Gastrocnemius medialis (tissue), 4 donors: ENCODE data around the gene WDR86. TPM values are rescaled to one million over a fixed set of nuclear protein-coding genes. Genes with fewer than 3 reads are reported as not detected.

Source experiments
- ATAC-seq, 2 donors: fragments of 150-250 bp; one replicate each; pipeline ENCODE4 v1.9.1; 2016
- DNase-seq, 2 donors: peaks; one replicate each; pipeline ENCODE4 v3.0.0-alpha.2; 2019
- H3K27ac ChIP-seq, 4 donors: fragments of 200-600 bp; sonication (generic); 1 replicate in 1 of 4; 2 replicates in 3 of 4; pipeline ENCODE4 v1.5.1; 2016 to 2018; ENCODE audit warnings: mild to moderate bottlenecking in 2 of 4, moderate library complexity in 1 of 4
- H3K27me3 ChIP-seq, 3 donors: fragments of 200-600 bp; sonication (generic) in 2 of 3; 1 replicate in 1 of 3; 2 replicates in 2 of 3; pipeline versions ENCODE4 v1.5.1 to v1.6.0; 2016 to 2019; ENCODE audit warnings: mild to moderate bottlenecking in 1 of 3, moderate library complexity in 1 of 3
- H3K36me3 ChIP-seq, 2 donors: fragments of 200-600 bp; sonication (generic) in 1 of 2; one replicate each; pipeline ENCODE4 v1.5.1; 2017 to 2018
- H3K4me1 ChIP-seq, 2 donors: fragments of 200-600 bp; sonication (generic) in 1 of 2; one replicate each; pipeline ENCODE4 v1.5.1; 2016 to 2017; ENCODE audit warnings: mild to moderate bottlenecking in 2 of 2
- H3K4me3 ChIP-seq, 4 donors: fragments of 200-600 bp; sonication (generic) in 3 of 4; 1 replicate in 1 of 4; 2 replicates in 3 of 4; pipeline ENCODE4 v1.5.1; 2016 to 2019; ENCODE audit warnings: mild to moderate bottlenecking in 2 of 4
- H3K9me3 ChIP-seq, 3 donors: fragments of 200-600 bp; sonication (generic) in 2 of 3; 1 replicate in 1 of 3; 2 replicates in 2 of 3; pipeline ENCODE4 v1.5.1; 2016 to 2019
- POLR2A ChIP-seq, 2 donors: fragments of 450-650 bp; IDR thresholded peaks; one replicate each; pipeline ENCODE4 v1.6.1; 2017; ENCODE audit warnings: antibody characterized with exemption in 2 of 2, mild to moderate bottlenecking in 2 of 2, moderate library complexity in 2 of 2
- in situ Hi-C, 4 donors: fragments of 200-750 bp; cut with MboI; loops; one replicate each; pipeline versions ENCODE4 v1.15.0 to v1.8.0; 2017; ENCODE audit warnings: low sequenced_read_pairs in 4 of 4
- intact Hi-C: fragments of 100-400 bp; cut with DNase I; formaldehyde crosslinking; loops from one replicate; pipeline ENCODE4 v1.15.1; 2023; ENCODE audit warnings: low total_unique reads
- total RNA-seq, 4 donors: library from RNA; depleted of rRNA; stranded (reverse); fragments of >200 nt; gene quantifications; one replicate each; pipeline versions ENCODE4 v1.1.0 to v1.2.3, GENCODE V29; 2016
- TF ChIP-seq, protein P1 (sequence below), 5 experiments: fragments of 450-650 bp in 3 of 5; fragments of 200-600 bp in 2 of 5; sonication (generic) in 2 of 5; IDR thresholded peaks in 4 of 5; conservative IDR thresholded peaks in 1 of 5; 1 replicate in 4 of 5; 2 replicates in 1 of 5; pipeline ENCODE4 v1.5.1; 2016 to 2019; ENCODE audit warnings: antibody characterized with exemption in 5 of 5, mild to moderate bottlenecking in 3 of 5, moderate library complexity in 3 of 5

WDR86 gene
- total RNA-seq, 4 donors from 2014 or later, result 0.13 to 0.31 TPM; not detected in 2

DNA sequence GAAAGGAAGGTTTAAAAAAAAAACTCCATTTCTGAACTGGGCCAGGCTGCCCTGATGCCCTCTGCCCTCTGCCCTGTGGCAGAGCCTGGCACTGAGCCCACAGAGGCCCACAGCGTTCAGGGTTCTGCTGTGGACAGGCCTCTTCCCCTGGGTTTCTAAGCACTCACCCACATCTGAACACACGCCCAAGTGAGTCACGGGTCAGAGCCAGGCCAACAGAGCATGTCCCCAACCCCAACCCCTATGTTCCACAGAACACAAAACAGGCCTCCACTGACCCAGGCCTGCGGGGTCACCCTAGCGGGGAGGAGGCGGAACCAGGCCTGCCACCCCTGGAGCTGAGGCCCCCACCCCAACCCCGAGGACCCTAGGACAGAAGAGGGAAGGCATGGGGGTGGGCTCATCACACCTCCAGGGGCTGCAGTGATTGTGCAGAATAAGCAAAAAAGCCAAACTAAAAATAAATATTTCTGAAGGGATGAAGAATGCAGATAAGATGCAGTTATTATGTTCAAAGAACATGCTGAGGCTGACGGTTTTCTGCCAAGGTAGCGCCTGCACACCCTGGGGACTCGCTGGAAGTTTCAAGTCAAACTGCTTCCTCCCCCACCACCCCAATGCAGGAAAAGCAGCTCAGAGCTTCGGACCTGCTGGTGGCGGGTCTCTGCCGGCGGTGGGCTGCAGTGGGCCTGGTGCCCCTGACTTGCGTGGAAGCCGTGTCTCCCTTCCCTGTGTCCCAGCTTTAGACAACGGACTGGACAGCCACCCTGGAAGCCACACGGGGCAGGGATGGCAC is 5.4 kb downstream of the WDR86 start:
- Histone ChIP-seq H3K9me3 (no peaks in the 10 kb centered on the region), H3K27me3 (peaks cover 12 to 16% (median 13%) of the 10 kb centered on the region in 3 donors), H3K4me3 (no peak overlapping the region), H3K4me1 (no peaks in the 10 kb centered on the region), H3K36me3 (no peaks in the 10 kb centered on the region), H3K27ac (no peak overlapping the region)
- ATAC-seq (no peak), DNase-seq (no peak)
- TF ChIP-seq POLR2A (IDR thresholded peaks at IDR 0.05), result no peak
- TF ChIP-seq, protein P1, sequence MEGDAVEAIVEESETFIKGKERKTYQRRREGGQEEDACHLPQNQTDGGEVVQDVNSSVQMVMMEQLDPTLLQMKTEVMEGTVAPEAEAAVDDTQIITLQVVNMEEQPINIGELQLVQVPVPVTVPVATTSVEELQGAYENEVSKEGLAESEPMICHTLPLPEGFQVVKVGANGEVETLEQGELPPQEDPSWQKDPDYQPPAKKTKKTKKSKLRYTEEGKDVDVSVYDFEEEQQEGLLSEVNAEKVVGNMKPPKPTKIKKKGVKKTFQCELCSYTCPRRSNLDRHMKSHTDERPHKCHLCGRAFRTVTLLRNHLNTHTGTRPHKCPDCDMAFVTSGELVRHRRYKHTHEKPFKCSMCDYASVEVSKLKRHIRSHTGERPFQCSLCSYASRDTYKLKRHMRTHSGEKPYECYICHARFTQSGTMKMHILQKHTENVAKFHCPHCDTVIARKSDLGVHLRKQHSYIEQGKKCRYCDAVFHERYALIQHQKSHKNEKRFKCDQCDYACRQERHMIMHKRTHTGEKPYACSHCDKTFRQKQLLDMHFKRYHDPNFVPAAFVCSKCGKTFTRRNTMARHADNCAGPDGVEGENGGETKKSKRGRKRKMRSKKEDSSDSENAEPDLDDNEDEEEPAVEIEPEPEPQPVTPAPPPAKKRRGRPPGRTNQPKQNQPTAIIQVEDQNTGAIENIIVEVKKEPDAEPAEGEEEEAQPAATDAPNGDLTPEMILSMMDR (IDR thresholded peaks at IDR 0.05 in 4 of 5, conservative IDR thresholded peaks at IDR 0.05 in 1 of 5), result no peak
- intact Hi-C loops (no loop called here), in situ Hi-C loops (no loop called here)

DNA sequence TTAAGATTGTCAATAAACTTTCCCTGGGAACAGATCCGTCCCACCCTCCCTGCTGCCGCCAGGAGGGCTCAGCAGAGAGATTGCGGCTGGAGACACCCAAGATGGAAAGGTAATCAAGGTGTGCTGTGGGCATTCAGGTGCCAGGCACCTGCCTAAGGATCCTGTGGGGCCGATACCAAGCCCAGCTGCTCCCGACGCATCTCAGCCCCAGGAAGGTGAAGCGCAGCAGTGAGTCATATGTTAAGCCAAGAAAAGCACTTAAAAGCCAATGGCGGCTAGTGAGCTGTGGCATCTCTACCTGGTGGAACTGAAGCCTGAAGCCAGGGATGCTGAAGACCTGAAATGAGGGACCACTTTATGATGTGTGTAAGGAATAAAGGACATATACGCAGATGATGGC is 6.1 kb downstream of the WDR86 start:
- H3K27ac ChIP-seq, result no peak overlapping the region
- in situ Hi-C loops (no loop called here), intact Hi-C loops (no loop called here)
- H3K27me3 ChIP-seq, result peaks cover 6 to 9% (median 6%) of the 10 kb centered on the region in 3 donors
- ATAC-seq (no peak), DNase-seq (no peak)
- H3K4me3 ChIP-seq, result no peak overlapping the region
- TF ChIP-seq POLR2A (IDR thresholded peaks at IDR 0.05), result no peak
- TF ChIP-seq, protein P1 (IDR thresholded peaks at IDR 0.05 in 4 of 5, conservative IDR thresholded peaks at IDR 0.05 in 1 of 5), result no peak
- no peaks in the 10 kb centered on the region for H3K36me3 ChIP-seq
- H3K4me1 ChIP-seq, result no peaks in the 10 kb centered on the region
- H3K9me3 ChIP-seq, result no peaks in the 10 kb centered on the region

DNA sequence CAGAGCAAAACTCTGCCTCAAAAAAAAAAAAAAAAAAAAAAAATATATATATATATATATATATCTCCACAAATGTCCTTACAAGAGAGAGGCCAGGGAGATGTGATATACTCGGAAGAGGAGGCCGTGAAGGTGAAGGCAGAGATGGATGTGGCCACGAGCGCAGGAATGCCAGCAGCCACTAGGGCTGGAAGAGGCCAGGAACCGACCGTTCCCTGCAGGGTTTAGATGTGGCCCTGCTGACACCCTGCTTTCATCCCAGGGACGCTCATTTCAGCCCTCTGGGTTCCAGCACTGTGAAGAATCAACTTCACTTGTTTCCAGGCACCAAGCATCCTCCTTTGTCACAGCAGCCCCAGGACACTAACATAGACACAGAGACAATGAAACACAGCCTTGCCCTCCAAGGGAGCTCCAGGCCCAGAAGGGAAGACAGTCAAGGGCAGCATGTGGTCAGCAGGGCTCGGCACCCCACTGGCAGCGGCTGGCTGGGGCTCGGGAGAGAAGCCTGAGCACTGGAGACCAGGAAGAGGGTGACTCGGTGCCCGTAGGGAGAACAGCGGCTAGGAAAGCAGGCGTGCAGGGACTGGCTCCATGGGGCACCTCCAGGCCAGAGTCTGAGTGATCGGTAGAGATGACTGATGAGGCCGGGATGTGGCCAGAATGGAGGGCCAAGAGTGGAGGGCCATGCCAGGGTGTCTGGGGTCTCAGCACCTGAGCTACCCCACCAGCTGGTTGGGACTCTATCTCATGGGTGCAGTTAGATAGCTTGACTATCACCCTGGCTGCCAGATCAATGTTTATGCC is 7.6 kb downstream of the WDR86 start:
- intact Hi-C loops, result no loop called here
- no peak overlapping the region for H3K27ac ChIP-seq
- H3K27me3 ChIP-seq, result no peaks in the 10 kb centered on the region
- no peak for ATAC-seq
- H3K36me3 ChIP-seq, result no peaks in the 10 kb centered on the region
- H3K4me3 ChIP-seq, result no peak overlapping the region
- H3K4me1 ChIP-seq, result no peaks in the 10 kb centered on the region
- DNase-seq, result no peak
- H3K9me3 ChIP-seq, result no peaks in the 10 kb centered on the region
- TF ChIP-seq, protein P1 (IDR thresholded peaks at IDR 0.05 in 4 of 5, conservative IDR thresholded peaks at IDR 0.05 in 1 of 5), result no peak
- TF ChIP-seq POLR2A (IDR thresholded peaks at IDR 0.05), result no peak
- in situ Hi-C loops, result no loop called here

DNA sequence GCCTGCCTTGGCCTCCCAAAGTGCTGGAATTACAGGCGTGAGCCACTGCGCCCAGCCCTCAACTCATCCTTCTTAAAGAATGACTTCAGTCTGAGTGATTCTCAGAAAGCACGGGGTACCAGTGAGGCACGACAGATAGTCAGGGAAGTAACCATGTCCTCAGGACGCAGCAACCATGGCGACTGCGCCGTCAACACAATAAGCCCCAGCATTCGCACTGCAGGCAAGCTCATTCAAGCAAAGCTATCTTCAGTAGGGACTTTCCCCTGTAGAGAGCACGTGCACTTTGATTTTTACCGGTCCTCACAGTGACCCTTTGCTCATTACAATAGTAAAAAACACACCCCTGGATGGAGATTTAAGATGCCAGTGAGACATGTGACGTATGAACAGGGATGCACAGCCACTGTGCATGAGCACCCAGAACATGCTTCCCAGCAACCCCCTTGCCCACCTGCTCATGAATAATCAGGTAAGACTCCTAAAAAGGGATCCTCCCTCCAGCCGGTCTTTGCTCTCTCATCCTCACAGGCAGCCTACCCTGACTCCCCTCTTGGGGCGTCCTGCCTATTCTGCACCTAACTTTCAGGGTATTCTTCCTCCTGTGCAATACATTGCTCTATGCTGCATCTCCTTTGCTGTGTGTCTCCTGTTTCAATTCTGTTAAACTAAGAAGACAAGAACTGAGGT is 9.1 kb downstream of the WDR86 start:
- Histone ChIP-seq H3K36me3 (no peaks in the 10 kb centered on the region), H3K27ac (no peak overlapping the region), H3K27me3 (no peaks in the 10 kb centered on the region), H3K4me3 (no peak overlapping the region), H3K4me1 (no peaks in the 10 kb centered on the region), H3K9me3 (no peaks in the 10 kb centered on the region)
- DNase-seq (no peak), ATAC-seq (no peak)
- in situ Hi-C loops, result no loop called here
- no peak for TF ChIP-seq POLR2A (IDR thresholded peaks at IDR 0.05)
- TF ChIP-seq, protein P1 (IDR thresholded peaks at IDR 0.05 in 4 of 5, conservative IDR thresholded peaks at IDR 0.05 in 1 of 5), result no peak
- intact Hi-C loops, result no loop called here
